Mesothelial cell of epicardium (in vitro differentiated cells): ENCODE results near the gene CD68. TPM values are rescaled to one million over a fixed set of nuclear protein-coding genes. Genes with fewer than 3 reads are reported as not detected.
A peak's percentile ranks its signal among the peaks of the same experiment; 100 is the strongest.

Experiments
- DNase-seq, 2 experiments: peaks; one replicate each; pipeline ENCODE4 v3.0.0; 2021; ENCODE audit warnings: low spot score in 2 of 2; ENCODE audit not compliant: unreplicated experiment in 2 of 2
- H3K27ac Mint-ChIP-seq: 2 replicates; pipeline ENCODE4 v1.8.0; 2021; ENCODE audit warnings: mixed read lengths
- H3K27me3 Mint-ChIP-seq: 2 replicates; pipeline ENCODE4 v1.8.0; 2021; ENCODE audit warnings: low read depth, mixed read lengths
- H3K36me3 Mint-ChIP-seq: 2 replicates; pipeline ENCODE4 v1.8.0; 2021; ENCODE audit warnings: mixed read lengths
- H3K4me1 Mint-ChIP-seq: 2 replicates; pipeline ENCODE4 v1.8.0; 2021; ENCODE audit warnings: mixed read lengths
- H3K4me3 Mint-ChIP-seq: 2 replicates; pipeline ENCODE4 v1.8.0; 2021; ENCODE audit warnings: mild to moderate bottlenecking, moderate library complexity, mixed read lengths
- H3K9me3 Mint-ChIP-seq: 2 replicates; pipeline ENCODE4 v1.8.0; 2021; ENCODE audit warnings: mixed read lengths
- total RNA-seq: library from RNA; stranded (reverse); gene quantifications from 3 replicates; pipeline ENCODE4 v1.2.1, GENCODE V29; 2021
- TF ChIP-seq, protein P1 (sequence below): fragments of 200-600 bp; sonication (generic); IDR thresholded peaks from one replicate; pipeline ENCODE4 v1.5.0; 2021; ENCODE audit warnings: antibody characterized with exemption; ENCODE audit not compliant: unreplicated experiment

The CD68 gene
- total RNA-seq, 1 donor from 2014 or later = 0.78 TPM

DNA sequence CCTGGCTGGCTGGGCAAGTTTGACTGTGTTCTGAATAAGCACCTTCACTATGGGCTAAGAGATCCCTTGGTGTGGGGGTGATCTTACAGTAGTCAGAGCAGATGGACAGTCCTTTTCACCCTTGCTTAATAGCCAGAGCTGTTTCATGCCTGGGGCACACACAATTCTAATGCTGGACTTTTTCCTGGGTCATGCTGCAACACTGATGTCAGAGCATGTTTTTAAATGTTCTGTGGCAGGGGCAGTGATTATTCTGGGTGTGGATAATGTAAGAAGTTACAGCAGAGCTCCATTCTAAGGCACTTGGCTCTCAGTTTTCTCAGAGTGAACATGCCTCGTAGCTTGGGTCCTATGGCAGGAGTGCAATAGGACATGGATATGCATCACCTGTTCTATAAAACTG, 4.0 kb upstream of the CD68 start:
- H3K9me3 Mint-ChIP-seq = no peaks in the 10 kb centered on the region
- no peak overlapping the region for H3K27ac Mint-ChIP-seq
- H3K36me3 Mint-ChIP-seq = peaks cover 40% of the 10 kb centered on the region
- no peaks in the 10 kb centered on the region for H3K27me3 Mint-ChIP-seq
- DNase-seq = no peak
- TF ChIP-seq, protein P1, sequence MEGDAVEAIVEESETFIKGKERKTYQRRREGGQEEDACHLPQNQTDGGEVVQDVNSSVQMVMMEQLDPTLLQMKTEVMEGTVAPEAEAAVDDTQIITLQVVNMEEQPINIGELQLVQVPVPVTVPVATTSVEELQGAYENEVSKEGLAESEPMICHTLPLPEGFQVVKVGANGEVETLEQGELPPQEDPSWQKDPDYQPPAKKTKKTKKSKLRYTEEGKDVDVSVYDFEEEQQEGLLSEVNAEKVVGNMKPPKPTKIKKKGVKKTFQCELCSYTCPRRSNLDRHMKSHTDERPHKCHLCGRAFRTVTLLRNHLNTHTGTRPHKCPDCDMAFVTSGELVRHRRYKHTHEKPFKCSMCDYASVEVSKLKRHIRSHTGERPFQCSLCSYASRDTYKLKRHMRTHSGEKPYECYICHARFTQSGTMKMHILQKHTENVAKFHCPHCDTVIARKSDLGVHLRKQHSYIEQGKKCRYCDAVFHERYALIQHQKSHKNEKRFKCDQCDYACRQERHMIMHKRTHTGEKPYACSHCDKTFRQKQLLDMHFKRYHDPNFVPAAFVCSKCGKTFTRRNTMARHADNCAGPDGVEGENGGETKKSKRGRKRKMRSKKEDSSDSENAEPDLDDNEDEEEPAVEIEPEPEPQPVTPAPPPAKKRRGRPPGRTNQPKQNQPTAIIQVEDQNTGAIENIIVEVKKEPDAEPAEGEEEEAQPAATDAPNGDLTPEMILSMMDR = no peak
- peak overlapping the region; percentile 98 for H3K4me3 Mint-ChIP-seq
- peaks cover 37% of the 10 kb centered on the region for H3K4me1 Mint-ChIP-seq

DNA sequence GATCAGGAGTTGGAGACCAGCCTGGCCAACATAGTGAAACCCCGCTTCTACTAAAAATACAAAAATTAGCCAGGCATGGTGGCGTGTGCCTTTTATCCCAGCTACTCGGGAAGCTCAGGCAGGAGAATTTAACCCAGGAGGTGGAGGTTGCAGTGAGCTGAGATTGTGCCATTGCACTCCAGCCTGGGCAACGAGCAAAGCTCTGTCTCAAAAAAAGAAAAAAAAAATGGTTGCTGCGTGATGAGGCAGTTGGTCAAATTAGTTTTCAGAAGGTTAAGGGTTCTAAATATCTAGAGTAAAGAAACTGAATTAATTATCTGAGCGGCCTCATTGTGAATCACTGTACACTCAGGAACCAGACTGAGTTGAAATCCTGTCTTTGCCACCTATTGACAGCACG, 3.5 kb upstream of the CD68 start:
- peak overlapping the region; percentile 30 for H3K4me3 Mint-ChIP-seq
- peak overlapping the region; percentile 71 for H3K27ac Mint-ChIP-seq
- peaks cover 42% of the 10 kb centered on the region for H3K36me3 Mint-ChIP-seq
- no peaks in the 10 kb centered on the region for H3K9me3 Mint-ChIP-seq
- DNase-seq = no peak
- H3K4me1 Mint-ChIP-seq = peaks cover 41% of the 10 kb centered on the region
- TF ChIP-seq, protein P1 = no peak
- no peaks in the 10 kb centered on the region for H3K27me3 Mint-ChIP-seq

DNA sequence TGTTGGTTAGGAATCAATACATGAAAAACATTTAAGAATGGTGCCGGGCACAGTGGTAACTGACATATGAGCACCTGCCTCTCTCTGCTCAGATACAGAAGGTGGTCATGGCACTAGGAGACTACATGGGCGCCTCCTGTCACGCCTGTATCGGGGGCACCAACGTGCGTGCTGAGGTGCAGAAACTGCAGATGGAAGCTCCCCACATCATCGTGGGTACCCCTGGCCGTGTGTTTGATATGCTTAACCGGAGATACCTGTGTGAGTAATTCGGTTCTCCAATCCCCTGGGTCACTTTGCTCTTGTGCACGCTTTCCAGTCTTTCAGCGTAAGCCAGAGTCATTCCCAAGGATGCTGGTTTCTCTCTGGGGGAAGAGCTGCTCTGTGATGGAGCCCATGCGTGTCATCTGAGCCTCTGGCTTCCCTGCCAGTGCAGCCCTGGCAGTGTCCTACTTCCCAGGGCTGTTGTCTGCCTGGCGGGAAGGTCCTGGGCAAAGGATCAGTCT, 3.0 kb upstream of the CD68 start:
- peaks cover 44% of the 10 kb centered on the region for H3K36me3 Mint-ChIP-seq
- H3K9me3 Mint-ChIP-seq = no peaks in the 10 kb centered on the region
- TF ChIP-seq, protein P1 = no peak
- no peak for DNase-seq
- peak overlapping the region; percentile 10 for H3K4me3 Mint-ChIP-seq
- H3K4me1 Mint-ChIP-seq = peaks cover 43% of the 10 kb centered on the region
- no peaks in the 10 kb centered on the region for H3K27me3 Mint-ChIP-seq
- peak overlapping the region; percentile 71 for H3K27ac Mint-ChIP-seq

DNA sequence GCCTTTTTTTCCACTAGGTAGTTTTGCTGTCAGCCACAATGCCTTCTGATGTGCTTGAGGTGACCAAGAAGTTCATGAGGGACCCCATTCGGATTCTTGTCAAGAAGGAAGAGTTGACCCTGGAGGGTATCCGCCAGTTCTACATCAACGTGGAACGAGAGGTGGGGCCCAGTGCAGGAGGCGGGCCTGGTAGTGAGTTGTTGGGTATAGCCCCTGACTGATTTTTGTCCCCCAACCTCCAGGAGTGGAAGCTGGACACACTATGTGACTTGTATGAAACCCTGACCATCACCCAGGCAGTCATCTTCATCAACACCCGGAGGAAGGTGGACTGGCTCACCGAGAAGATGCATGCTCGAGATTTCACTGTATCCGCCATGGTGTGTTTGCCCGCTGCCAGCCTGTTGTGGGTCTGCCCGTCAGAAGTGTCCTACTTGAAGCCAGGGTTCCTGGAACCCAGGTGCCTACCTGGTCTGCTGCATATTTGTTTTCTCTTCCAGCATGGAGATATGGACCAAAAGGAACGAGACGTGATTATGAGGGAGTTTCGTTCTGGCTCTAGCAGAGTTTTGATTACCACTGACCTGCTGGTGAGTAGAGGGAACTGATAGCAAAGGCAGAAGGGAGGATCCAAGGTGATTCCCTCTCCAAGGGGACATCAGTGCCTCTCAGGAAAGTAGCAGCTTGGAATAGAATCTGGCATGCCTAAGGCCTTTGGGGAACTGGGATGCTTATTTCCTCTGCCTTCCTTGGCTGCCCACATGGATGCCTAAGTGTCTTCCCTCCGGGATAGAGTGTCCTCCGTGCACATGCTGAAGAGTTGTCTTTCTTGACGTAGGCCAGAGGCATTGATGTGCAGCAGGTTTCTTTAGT, 1.9 kb upstream of the CD68 start:
- Mint-ChIP-seq H3K4me3 (no peak overlapping the region), H3K4me1 (peaks cover 44% of the 10 kb centered on the region), H3K36me3 (peaks cover 44% of the 10 kb centered on the region), H3K27ac (peak overlapping the region; percentile 69), H3K9me3 (no peaks in the 10 kb centered on the region), H3K27me3 (no peaks in the 10 kb centered on the region)
- TF ChIP-seq, protein P1 = no peak
- no peak for DNase-seq

DNA sequence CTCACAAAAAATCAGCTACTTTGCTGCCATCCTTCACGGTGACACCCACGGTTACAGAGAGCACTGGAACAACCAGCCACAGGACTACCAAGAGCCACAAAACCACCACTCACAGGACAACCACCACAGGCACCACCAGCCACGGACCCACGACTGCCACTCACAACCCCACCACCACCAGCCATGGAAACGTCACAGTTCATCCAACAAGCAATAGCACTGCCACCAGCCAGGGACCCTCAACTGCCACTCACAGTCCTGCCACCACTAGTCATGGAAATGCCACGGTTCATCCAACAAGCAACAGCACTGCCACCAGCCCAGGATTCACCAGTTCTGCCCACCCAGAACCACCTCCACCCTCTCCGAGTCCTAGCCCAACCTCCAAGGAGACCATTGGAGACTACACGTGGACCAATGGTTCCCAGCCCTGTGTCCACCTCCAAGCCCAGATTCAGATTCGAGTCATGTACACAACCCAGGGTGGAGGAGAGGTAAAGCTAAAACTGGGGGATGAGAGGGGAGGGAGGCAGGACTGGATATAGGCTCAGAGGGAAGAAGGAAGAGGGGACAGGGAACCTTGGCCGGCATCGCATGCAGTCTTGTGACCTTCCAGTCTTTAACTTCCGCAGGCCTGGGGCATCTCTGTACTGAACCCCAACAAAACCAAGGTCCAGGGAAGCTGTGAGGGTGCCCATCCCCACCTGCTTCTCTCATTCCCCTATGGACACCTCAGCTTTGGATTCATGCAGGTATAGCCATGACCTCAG, 581 bp downstream of the CD68 start:
- DNase-seq = no peak
- H3K36me3 Mint-ChIP-seq = peaks cover 39% of the 10 kb centered on the region
- TF ChIP-seq, protein P1 = no peak
- no peaks in the 10 kb centered on the region for H3K27me3 Mint-ChIP-seq
- H3K9me3 Mint-ChIP-seq = no peaks in the 10 kb centered on the region
- H3K27ac Mint-ChIP-seq = peak overlapping the region; percentile 93
- peaks cover 44% of the 10 kb centered on the region for H3K4me1 Mint-ChIP-seq
- no peak overlapping the region for H3K4me3 Mint-ChIP-seq
